Endothelial cell (in vitro differentiated cells): Measurements from ENCODE around the gene DIS3L2. TPM values are rescaled to one million over a fixed set of nuclear protein-coding genes. Genes with fewer than 3 reads are reported as not detected.

Experiments used
- DNase-seq: peaks from one replicate; pipeline ENCODE4 v3.0.0; 2021; ENCODE audit warnings: low spot score
- H3K27ac Mint-ChIP-seq: one replicate; pipeline ENCODE4 v1.8.0; 2021; ENCODE audit warnings: mixed read lengths, inconsistent platforms; ENCODE audit not compliant: unreplicated experiment
- H3K27me3 Mint-ChIP-seq: one replicate; pipeline ENCODE4 v1.8.0; 2021; ENCODE audit warnings: mild to moderate bottlenecking, moderate library complexity, mixed read lengths, inconsistent platforms; ENCODE audit not compliant: unreplicated experiment
- H3K36me3 Mint-ChIP-seq: one replicate; pipeline ENCODE4 v1.8.0; 2021; ENCODE audit warnings: mild to moderate bottlenecking, low read depth, mixed read lengths, inconsistent platforms; ENCODE audit not compliant: unreplicated experiment
- H3K4me1 Mint-ChIP-seq: one replicate; pipeline ENCODE4 v1.8.0; 2021; ENCODE audit warnings: mild to moderate bottlenecking, mixed read lengths, inconsistent platforms; ENCODE audit not compliant: unreplicated experiment
- H3K4me3 Mint-ChIP-seq: one replicate; pipeline ENCODE4 v1.8.0; 2021; ENCODE audit warnings: mild to moderate bottlenecking, mixed read lengths, inconsistent platforms; ENCODE audit not compliant: unreplicated experiment
- H3K9me3 Mint-ChIP-seq: one replicate; pipeline ENCODE4 v1.8.0; 2021; ENCODE audit warnings: mixed read lengths, inconsistent platforms; ENCODE audit not compliant: unreplicated experiment
- CTCF ChIP-seq: fragments of 200-600 bp; sonication (generic); IDR thresholded peaks from one replicate; pipeline ENCODE4 v1.5.0; 2021; ENCODE audit warnings: antibody characterized with exemption; ENCODE audit not compliant: unreplicated experiment
- total RNA-seq: library from RNA; stranded (reverse); fragmentation: NEBNext Ultra II Directional; extraction: Animal tissue kit (Norgen Biotek cat#: 25700); gene quantifications from one replicate; pipeline ENCODE4 v1.2.1, GENCODE V29; 2021; ENCODE audit not compliant: unreplicated experiment

DIS3L2 gene
- total RNA-seq, 1 donor from 2014 or later = 42.1 TPM

GRCh38 chr2:232211743-232212686 is 250.5 kb downstream of the DIS3L2 start:
- H3K27me3 Mint-ChIP-seq = peaks cover 6% of the 10 kb centered on the region
- H3K9me3 Mint-ChIP-seq = no peaks in the 10 kb centered on the region
- no peak overlapping the region for H3K4me3 Mint-ChIP-seq
- DNase-seq = no peak
- no peak for TF ChIP-seq CTCF
- H3K27ac Mint-ChIP-seq = no peak overlapping the region
- peaks cover 31% of the 10 kb centered on the region for H3K4me1 Mint-ChIP-seq
- H3K36me3 Mint-ChIP-seq = peaks cover 21% of the 10 kb centered on the region

DNA sequence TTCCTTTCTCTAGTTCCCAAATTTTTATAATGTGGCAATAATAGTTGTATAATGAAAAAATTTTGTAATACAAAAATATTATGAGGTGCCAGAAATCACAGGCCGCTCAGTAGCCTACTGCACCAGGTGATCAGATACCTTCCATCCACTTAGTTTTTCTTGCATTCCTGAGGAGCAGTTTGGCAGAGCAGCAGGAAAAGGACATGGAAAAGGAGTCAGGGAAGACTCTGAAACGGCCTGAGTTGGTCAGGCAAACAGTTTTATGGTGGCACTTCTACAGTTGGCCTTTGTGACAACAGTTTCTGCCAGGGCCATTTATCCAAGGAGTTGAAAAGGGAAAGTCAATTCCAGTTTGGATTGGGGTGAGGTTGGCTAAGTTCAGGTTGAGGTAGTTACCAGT is 251.7 kb downstream of the DIS3L2 start:
- peaks cover 31% of the 10 kb centered on the region for H3K4me1 Mint-ChIP-seq
- TF ChIP-seq CTCF = no peak
- H3K36me3 Mint-ChIP-seq = peaks cover 21% of the 10 kb centered on the region
- no peak for DNase-seq
- no peak overlapping the region for H3K4me3 Mint-ChIP-seq
- no peaks in the 10 kb centered on the region for H3K9me3 Mint-ChIP-seq
- peaks cover 4% of the 10 kb centered on the region for H3K27me3 Mint-ChIP-seq
- no peak overlapping the region for H3K27ac Mint-ChIP-seq

- Mint-ChIP-seq H3K4me3 (no peak overlapping the region), H3K27me3 (peaks cover 4% of the 10 kb centered on the region), H3K9me3 (no peaks in the 10 kb centered on the region), H3K27ac (no peak overlapping the region), H3K4me1 (peaks cover 39% of the 10 kb centered on the region), H3K36me3 (peaks cover 21% of the 10 kb centered on the region)
- TF ChIP-seq CTCF = no peak
- DNase-seq = no peak
Observed at GRCh38 chr2:232214053-232214452, 252.5 kb downstream of the DIS3L2 start.

- Mint-ChIP-seq H3K9me3 (no peaks in the 10 kb centered on the region), H3K27ac (no peak overlapping the region), H3K36me3 (peaks cover 11% of the 10 kb centered on the region), H3K4me3 (peak overlapping the region; percentile 13), H3K27me3 (peaks cover 4% of the 10 kb centered on the region), H3K4me1 (peaks cover 47% of the 10 kb centered on the region)
- TF ChIP-seq CTCF = no peak
- no peak for DNase-seq
Observed at GRCh38 chr2:232216028-232216427, 254.5 kb downstream of the DIS3L2 start.

- Mint-ChIP-seq H3K27ac (peak overlapping the region; percentile 49), H3K27me3 (peaks cover 4% of the 10 kb centered on the region), H3K4me3 (peak overlapping the region; percentile 2), H3K9me3 (no peaks in the 10 kb centered on the region), H3K4me1 (peaks cover 39% of the 10 kb centered on the region), H3K36me3 (peaks cover 16% of the 10 kb centered on the region)
- DNase-seq = no peak
- TF ChIP-seq CTCF = no peak
Observed at GRCh38 chr2:232218778-232219495, 257.4 kb downstream of the DIS3L2 start.
